GM21717 (cell line): Measurements from ENCODE around the gene SIDT2.
"Not testable (repeated sequence)": the region's sequence is repeated elsewhere in the genome, so short reads cannot be mapped to it uniquely, and the experiment has no call there.

Experiments
- ATAC-seq: cut with Tn5 transposase; IDR thresholded peaks from one replicate; pipeline ENCODE4 v1.9.1; 2021; ENCODE audit warnings: mild to moderate bottlenecking, moderate library complexity; ENCODE audit not compliant: unreplicated experiment

The SIDT2 gene

GRCh38 chr11:117171404-117172061, 7.0 kb upstream of the SIDT2 start:
- ATAC-seq = no peak

- ATAC-seq = no peak
These were observed 5.7 kb upstream of the SIDT2 start for GRCh38 chr11:117172724-117173421.

- ATAC-seq = no peak
These were observed 3.4 kb upstream of the SIDT2 start for GRCh38 chr11:117175104-117175503.

DNA sequence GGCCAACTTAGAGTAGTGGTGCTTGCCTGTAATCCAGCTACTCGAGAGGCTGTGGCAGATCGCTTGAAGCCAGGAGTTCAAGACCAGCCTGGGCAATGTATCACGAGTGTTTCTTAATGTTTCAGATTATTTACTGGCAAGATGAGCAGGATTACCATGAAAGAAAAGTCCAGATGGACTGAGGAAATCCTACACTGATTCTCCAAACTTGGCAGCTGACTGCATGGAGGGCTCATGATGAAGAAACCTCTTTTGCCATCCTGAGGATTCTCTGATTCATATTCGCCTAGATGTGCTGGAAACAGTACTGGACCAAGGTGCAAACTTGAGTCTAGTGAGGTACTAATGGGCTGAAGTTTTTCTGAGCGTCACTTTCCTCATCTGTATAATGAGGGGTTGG, 2.8 kb upstream of the SIDT2 start:
- no peak for ATAC-seq

DNA sequence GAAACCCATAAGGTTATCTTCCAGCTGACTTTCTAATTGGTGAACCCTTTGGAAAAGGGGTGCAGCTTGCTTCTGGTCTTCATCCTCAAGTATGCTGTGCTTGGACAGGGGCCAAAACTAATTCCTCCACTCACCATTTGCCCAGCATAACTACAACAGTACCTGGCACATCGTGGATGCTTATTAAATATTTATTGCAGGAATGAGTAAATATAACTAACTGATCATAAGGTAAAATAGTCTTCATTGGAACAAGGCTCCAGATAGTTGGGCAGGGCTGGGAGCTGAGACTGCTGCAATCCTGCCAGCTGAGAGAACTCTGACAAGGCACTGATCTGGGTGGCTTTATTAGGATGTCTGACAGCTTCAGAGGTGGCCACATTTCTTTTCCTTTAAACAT, 2.4 kb upstream of the SIDT2 start:
- ATAC-seq = no peak

- no peak for ATAC-seq
These were observed 871 bp upstream of the SIDT2 start for GRCh38 chr11:117177534-117178209.

DNA sequence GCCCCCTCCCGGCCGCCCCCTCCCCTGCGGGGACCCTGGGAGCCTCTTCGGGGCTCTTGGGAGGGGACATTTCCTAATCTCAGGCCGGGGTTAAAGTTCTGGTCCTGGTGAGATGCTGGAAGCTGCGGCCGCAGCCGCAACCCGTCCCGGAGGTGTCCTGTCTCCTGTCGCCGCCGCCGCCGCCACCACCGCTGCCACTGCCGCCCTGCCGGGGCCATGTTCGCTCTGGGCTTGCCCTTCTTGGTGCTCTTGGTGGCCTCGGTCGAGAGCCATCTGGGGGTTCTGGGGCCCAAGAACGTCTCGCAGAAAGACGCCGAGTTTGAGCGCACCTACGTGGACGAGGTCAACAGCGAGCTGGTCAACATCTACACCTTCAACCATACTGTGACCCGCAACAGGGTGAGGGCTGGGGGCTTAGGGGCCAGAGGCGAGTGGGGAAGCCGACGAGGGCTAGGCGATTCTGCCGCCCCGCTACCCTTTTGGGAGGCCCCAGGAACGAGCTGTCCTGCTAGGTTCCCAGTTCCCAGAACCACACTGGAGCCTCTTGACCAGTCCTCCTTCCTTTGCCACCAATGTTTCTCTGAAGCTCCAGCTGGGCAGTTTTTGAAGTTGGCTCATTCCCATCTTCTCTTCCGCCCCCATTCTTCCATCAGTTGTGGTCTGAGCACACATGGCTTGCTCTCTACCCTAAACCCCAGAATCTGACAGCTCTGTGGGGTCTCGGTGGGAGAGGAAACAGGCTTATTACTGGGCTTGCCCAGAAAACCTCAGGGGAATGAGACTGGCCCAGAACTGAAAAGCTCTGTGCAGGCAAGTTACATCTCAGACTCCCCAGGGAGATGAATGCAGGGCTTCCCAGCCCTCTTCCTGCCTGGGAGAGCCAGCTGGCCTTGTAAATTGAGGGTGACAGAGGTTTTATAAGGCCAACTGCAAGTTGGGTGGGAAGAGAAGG, 781 bp downstream of the SIDT2 start:
- ATAC-seq = peak; percentile 37

- no peak for ATAC-seq
These were observed 1.5 kb downstream of the SIDT2 start for GRCh38 chr11:117180020-117180419.

DNA sequence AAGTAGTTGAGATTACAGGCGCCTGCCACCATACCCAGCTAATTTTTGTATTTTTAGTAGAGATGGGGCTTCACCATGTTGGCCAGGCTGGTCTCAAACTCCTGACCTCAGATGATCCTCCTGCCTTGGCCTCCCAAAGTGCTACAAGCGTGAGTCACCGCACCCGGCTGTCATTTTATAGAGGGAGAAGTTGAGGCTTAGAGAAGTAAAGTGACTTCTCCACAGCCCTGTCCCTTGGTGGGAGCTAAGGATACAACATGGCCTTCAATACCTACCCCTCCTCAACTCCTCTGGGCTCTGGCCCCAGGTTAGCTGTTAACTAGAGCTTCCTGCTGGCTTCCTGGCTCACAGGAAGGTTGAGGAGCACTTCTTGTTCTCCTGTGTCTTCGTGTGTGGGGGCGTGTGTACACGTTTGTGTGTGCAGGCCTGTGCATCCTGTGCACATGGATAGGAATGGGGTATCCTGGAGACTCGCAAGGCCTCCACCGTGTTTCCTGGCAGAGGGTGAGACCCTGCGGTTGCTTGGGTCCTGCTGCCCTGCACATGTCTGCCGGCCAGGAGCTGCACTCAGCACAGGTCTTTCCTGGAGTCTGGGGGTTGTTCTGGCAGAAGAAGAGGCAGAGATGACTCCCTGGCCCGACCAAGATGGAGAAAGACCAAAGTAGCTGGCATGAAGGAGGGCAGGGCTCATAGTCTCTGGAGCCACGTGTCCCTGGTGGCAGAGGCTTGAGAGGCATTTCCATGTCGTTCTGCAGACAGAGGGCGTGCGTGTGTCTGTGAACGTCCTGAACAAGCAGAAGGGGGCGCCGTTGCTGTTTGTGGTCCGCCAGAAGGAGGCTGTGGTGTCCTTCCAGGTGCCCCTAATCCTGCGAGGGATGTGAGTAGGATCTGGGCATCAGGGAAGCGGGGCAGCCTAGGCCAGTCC, 2.4 kb downstream of the SIDT2 start:
- ATAC-seq = no peak

- no peak for ATAC-seq
These were observed 3.3 kb downstream of the SIDT2 start for GRCh38 chr11:117181586-117182550.

DNA sequence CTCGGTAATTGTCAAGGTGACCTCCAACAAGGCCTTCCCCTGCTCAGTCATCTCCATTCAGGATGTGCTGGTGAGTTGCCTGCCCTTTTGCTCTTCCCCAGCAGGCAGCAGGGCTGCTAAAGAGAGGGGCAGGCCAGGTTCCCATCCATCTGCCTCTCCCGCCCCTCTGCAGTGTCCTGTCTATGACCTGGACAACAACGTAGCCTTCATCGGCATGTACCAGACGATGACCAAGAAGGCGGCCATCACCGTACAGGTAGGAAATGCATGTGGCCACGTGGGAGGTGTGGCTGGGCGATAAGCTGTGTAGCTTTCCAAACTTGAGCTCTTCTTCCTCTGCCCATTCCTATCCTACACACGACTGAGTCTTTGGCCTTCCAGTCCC, 4.0 kb downstream of the SIDT2 start:
- ATAC-seq = no peak

GRCh38 chr11:117183178-117183577, 4.6 kb downstream of the SIDT2 start:
- ATAC-seq = not testable (repeated sequence)

DNA sequence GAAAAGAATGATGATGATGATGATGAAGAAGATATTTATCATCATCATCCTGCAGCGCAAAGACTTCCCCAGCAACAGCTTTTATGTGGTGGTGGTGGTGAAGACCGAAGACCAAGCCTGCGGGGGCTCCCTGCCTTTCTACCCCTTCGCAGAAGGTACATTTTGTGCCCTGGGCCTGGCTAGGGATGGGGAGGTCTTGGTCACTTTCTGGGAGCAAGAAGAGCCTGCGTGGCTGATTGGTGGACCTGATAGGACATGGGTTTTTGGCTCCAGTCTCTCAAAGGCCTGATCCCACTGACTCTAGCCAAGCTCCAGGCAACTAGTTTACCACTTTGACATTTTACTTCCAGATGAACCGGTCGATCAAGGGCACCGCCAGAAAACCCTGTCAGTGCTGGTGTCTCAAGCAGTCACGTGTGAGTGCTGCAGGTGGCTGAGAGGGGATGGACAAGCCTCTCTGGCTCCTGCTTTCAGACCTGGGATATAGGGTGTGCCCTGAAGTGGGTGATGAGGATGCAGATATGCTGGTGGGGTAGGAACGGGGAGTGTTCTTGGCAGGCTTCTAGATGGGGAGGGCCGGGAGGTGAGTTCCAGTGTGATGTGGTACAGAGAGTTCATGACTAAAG, 5.3 kb downstream of the SIDT2 start:
- ATAC-seq = no peak

DNA sequence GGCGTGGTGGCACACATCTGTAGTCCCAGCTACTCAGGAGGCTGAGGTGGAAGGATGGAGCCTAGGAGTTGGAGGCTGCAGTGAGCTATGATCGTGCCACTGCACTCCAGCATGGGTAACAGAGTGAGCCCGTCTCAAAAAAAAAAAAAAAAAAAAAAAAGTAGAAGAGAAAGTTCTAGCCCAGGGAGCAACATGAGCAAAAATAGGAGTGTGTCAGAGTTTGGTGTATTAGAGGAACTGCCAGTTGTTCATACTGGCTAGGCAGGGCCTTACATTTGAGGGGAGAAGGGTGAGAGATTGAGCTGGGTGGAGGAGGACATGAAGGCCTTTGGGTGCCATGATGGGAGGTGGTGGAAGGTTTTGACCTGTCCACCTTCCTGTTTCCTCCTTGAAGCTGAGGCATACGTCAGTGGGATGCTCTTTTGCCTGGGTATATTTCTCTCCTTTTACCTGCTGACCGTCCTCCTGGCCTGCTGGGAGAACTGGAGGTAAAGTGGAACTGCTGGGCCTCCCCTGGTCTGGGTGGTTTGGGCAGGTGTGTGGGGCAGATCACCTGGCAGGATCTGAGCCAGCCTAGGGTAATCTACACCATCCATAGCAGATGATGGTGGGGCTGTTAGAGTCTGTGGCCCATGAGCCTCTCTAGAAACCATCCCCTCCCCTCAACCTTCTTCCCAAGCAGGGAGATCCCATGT, 7.3 kb downstream of the SIDT2 start:
- no peak for ATAC-seq

DNA sequence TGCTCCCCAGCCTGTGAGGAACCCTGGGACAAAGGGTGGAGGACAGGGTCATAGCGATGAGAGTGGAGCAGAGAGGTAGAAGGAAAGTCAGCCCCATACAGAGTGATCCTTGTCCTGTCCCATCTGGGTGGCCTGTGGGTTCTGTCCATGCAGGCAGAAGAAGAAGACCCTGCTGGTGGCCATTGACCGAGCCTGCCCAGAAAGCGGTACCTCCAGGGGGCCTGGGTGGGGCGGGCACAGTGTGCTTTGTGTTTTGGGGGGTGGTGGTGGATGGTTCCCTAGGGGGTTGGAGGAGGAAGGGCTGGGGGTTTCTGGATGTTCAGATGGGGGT, 7.9 kb downstream of the SIDT2 start:
- ATAC-seq = no peak

GRCh38 chr11:117187007-117187406, 8.5 kb downstream of the SIDT2 start:
- no peak for ATAC-seq

DNA sequence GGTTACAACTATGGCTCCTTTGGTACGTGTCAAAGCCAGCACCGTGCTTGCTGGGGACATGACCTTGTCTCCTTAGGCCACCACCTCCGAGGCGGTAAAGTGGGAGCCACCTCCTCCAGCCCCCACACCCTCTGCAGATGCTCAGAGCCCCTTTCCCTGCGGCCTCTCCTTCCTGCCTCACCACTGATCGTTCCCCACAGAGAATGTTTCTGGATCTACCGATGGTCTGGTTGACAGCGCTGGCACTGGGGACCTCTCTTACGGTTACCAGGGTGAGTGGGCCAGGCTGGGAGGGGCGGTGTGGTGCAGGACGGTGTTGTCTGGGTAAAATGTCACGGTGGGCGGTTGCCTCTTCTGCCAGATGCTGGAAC, 8.9 kb downstream of the SIDT2 start:
- ATAC-seq = no peak
